Keratinocyte (primary cell): Measurements from ENCODE around the gene CCR9. TPM values are rescaled to one million over a fixed set of nuclear protein-coding genes. Genes with fewer than 3 reads are reported as not detected.

Source experiments
- DNase-seq: peaks from one replicate; pipeline ENCODE4 v3.0.0-alpha.2; 2011; ENCODE audit warnings: low read depth, missing footprints, low spot score
- FAIRE-seq: peaks from 2 replicates; lab custom pipeline; 2011; peaks lifted over from hg19 to GRCh38; lab: Jason Lieb, UNC
- H2AFZ ChIP-seq: 2 replicates; pipeline ENCODE4 v1.6.0; 2012; ENCODE audit warnings: low read length, control low read depth, inconsistent platforms; ENCODE audit not compliant: control insufficient read depth
- H3K27ac ChIP-seq: 2 replicates; pipeline ENCODE4 v1.5.1; 2011; ENCODE audit warnings: low read length; ENCODE audit not compliant: control insufficient read depth, insufficient read depth
- H3K27me3 ChIP-seq: 3 replicates; pipeline ENCODE4 v1.6.0; 2011; ENCODE audit warnings: low read length; ENCODE audit not compliant: control insufficient read depth, insufficient read depth; ENCODE audit errors: extremely low read depth
- H3K36me3 ChIP-seq, 2 experiments: 2 replicates in 1 of 2; 3 replicates in 1 of 2; pipeline ENCODE4 v1.5.1; 2011; ENCODE audit warnings: low read length in 2 of 2, mild to moderate bottlenecking in 1 of 2; ENCODE audit not compliant: control insufficient read depth in 2 of 2, insufficient read depth in 2 of 2; ENCODE audit errors: extremely low read depth in 1 of 2
- H3K4me1 ChIP-seq: 3 replicates; pipeline ENCODE4 v1.5.1; 2011; ENCODE audit warnings: low read length; ENCODE audit not compliant: control insufficient read depth, insufficient read depth; ENCODE audit errors: extremely low read depth
- H3K4me2 ChIP-seq: 3 replicates; pipeline ENCODE4 v1.6.0; 2011; ENCODE audit warnings: low read depth, low read length; ENCODE audit not compliant: control insufficient read depth, insufficient read depth; ENCODE audit errors: extremely low read depth
- H3K4me3 ChIP-seq, 3 experiments: fragments of 200-600 bp in 1 of 3; sonication (generic) in 1 of 3; 2 replicates in 2 of 3; 3 replicates in 1 of 3; pipeline ENCODE4 v1.5.1; 2011 to 2016; ENCODE audit warnings: low read length in 3 of 3, mild to moderate bottlenecking in 3 of 3, control low read depth in 2 of 3, inconsistent platforms in 1 of 3, low read depth in 1 of 3, mixed read lengths in 1 of 3, mixed run types in 1 of 3, moderate library complexity in 1 of 3; ENCODE audit not compliant: control insufficient read depth in 2 of 3, insufficient read depth in 2 of 3; ENCODE audit errors: extremely low read depth in 1 of 3
- H3K79me2 ChIP-seq: 2 replicates; pipeline ENCODE4 v1.6.0; 2012; ENCODE audit warnings: low read length; ENCODE audit not compliant: control insufficient read depth, insufficient read depth
- H3K9ac ChIP-seq: 3 replicates; pipeline ENCODE4 v1.6.0; 2011; ENCODE audit warnings: low read length; ENCODE audit not compliant: control insufficient read depth, insufficient read depth; ENCODE audit errors: extremely low read depth
- H3K9me1 ChIP-seq: 3 replicates; pipeline ENCODE4 v1.6.0; 2011; ENCODE audit warnings: low read length; ENCODE audit not compliant: control insufficient read depth, insufficient read depth; ENCODE audit errors: extremely low read depth
- H3K9me3 ChIP-seq: 2 replicates; pipeline ENCODE4 v1.5.1; 2012; ENCODE audit warnings: low read depth, low read length; ENCODE audit not compliant: control insufficient read depth
- H4K20me1 ChIP-seq: 3 replicates; pipeline ENCODE4 v1.6.0; 2011; ENCODE audit warnings: low read length; ENCODE audit not compliant: control insufficient read depth, insufficient read depth; ENCODE audit errors: extremely low read depth
- CTCF ChIP-seq, 3 experiments: IDR thresholded peaks in 1 of 3; conservative IDR thresholded peaks in 1 of 3; optimal IDR thresholded peaks in 1 of 3; 2 replicates in 2 of 3; 3 replicates in 1 of 3; pipeline versions ENCODE3 to v1.5.1; 2011; ENCODE audit warnings: low read length in 3 of 3, mild to moderate bottlenecking in 3 of 3, moderate library complexity in 2 of 3, control low read depth in 1 of 3, inconsistent platforms in 1 of 3; ENCODE audit not compliant: insufficient read depth in 2 of 3; ENCODE audit errors: extremely low read depth in 1 of 3
- EZH2 ChIP-seq: IDR thresholded peaks from one replicate; pipeline ENCODE4 v1.6.1; 2012; ENCODE audit warnings: inconsistent platforms, mild to moderate bottlenecking, low read length, moderate library complexity
- dilution Hi-C: fragments of 300-500 bp; cut with MboI; formaldehyde crosslinking; loops from one replicate; pipeline ENCODE4 v1.7.0; 2020; ENCODE audit warnings: low sequenced_read_pairs; ENCODE audit not compliant: extremely low pct_ligation_motif_present
- polyA plus RNA-seq, 5 experiments: library from polyadenylated mRNA; depleted of rRNA in 3 of 5; stranded (reverse) in 3 of 5; stranded (forward) in 1 of 5; unstranded in 1 of 5; fragments of >200 nt; gene quantifications; 1 replicate in 1 of 5; 2 replicates in 3 of 5; 3 replicates in 1 of 5; pipeline versions ENCODE4 v1.2.1 to v1.2.3, GENCODE V29; 2011 to 2012; ENCODE audit warnings: missing spikeins in 2 of 5, low read depth in 1 of 5, low replicate concordance in 1 of 5

CCR9 gene
- polyA plus RNA-seq, 1 donor (not counting 4 experiments of a cell fraction or from before 2014, with no cell fraction given), result not detected

- DNase-seq, result no peak
- dilution Hi-C loops, result no loop called here
These were observed 26.1 kb downstream of the CCR9 start for GRCh38 chr3:45912435-45912834.

GRCh38 chr3:45914362-45915058 lies 28.2 kb downstream of the CCR9 start:
- TF ChIP-seq EZH2, result no peak
- TF ChIP-seq CTCF (optimal IDR thresholded peaks at IDR 0.05 in 1 of 3, IDR thresholded peaks at IDR 0.05 in 1 of 3, conservative IDR thresholded peaks at IDR 0.05 in 1 of 3; ENCODE audit: extremely low read depth in 1 of 3, insufficient read depth in 2 of 3, low read length in 3 of 3), result no peak
- no peak overlapping the region for H3K4me2 ChIP-seq
- H3K36me3 ChIP-seq, result no peaks in the 10 kb centered on the region
- no peak overlapping the region for H3K4me3 ChIP-seq
- no peak overlapping the region for H3K27ac ChIP-seq
- H3K9me3 ChIP-seq, result no peaks in the 10 kb centered on the region
- no peaks in the 10 kb centered on the region for H4K20me1 ChIP-seq
- H3K9me1 ChIP-seq, result no peaks in the 10 kb centered on the region
- H2AFZ ChIP-seq, result no peak overlapping the region
- no peaks in the 10 kb centered on the region for H3K4me1 ChIP-seq
- dilution Hi-C loops, result no loop called here
- no peak overlapping the region for H3K9ac ChIP-seq
- peaks cover 6% of the 10 kb centered on the region for H3K27me3 ChIP-seq
- DNase-seq, result no peak
- no peaks in the 10 kb centered on the region for H3K79me2 ChIP-seq
- no peak for FAIRE-seq

More at GRCh38 chr3:45912435-45912834, 26.1 kb downstream of the CCR9 start:
- Histone ChIP-seq H3K4me1 (no peaks in the 10 kb centered on the region), H3K9me3 (no peaks in the 10 kb centered on the region), H2AFZ (no peak overlapping the region), H3K4me2 (no peak overlapping the region), H3K9ac (no peak overlapping the region), H4K20me1 (no peaks in the 10 kb centered on the region), H3K27me3 (peaks cover 6% of the 10 kb centered on the region), H3K9me1 (no peaks in the 10 kb centered on the region), H3K36me3 (no peaks in the 10 kb centered on the region), H3K79me2 (no peaks in the 10 kb centered on the region), H3K27ac (no peak overlapping the region), H3K4me3 (no peak overlapping the region)
- no peak for FAIRE-seq
- TF ChIP-seq EZH2 (no peak), CTCF (optimal IDR thresholded peaks at IDR 0.05 in 1 of 3, IDR thresholded peaks at IDR 0.05 in 1 of 3, conservative IDR thresholded peaks at IDR 0.05 in 1 of 3; ENCODE audit: extremely low read depth in 1 of 3, insufficient read depth in 2 of 3, low read length in 3 of 3) (no peak)
